K562 (cell line): ENCODE data around the gene HES6. TPM values are rescaled to one million over a fixed set of nuclear protein-coding genes. Genes with fewer than 3 reads are reported as not detected.
A peak's percentile ranks its signal among the peaks of the same experiment; 100 is the strongest.

ENCODE experiments used
- ZNF584 ChIP-seq: fragments of 200-800 bp; sonication (Bioruptor generic); IDR thresholded peaks from 2 replicates; pipeline ENCODE4 v1.6.1; 2016; ENCODE audit warnings: low read depth, mild to moderate bottlenecking, missing genetic modification characterization, missing compliant biosample characterization
- ZSCAN32 ChIP-seq: fragments of 450-650 bp; formaldehyde crosslinking; IDR thresholded peaks from 2 replicates; pipeline ENCODE4 v1.4.0; 2020; ENCODE audit warnings: mild to moderate bottlenecking, moderate library complexity
- polyA plus RNA-seq, 8 experiments: library from polyadenylated mRNA; depleted of rRNA in 4 of 8; stranded (reverse) in 5 of 8; unstranded in 3 of 8; fragments of >200 nt; fragmentation: Nextera tagmentation in 2 of 8; fragmentation: Illumina TruSeq in 1 of 8; extraction: Ambion mirVana in 2 of 8; extraction: Trizol in 1 of 8; gene quantifications; 2 replicates each; pipeline versions ENCODE4 v1.2.1 to v1.2.3, GENCODE V29; 2011 to 2014; ENCODE audit warnings: inconsistent platforms in 1 of 8, missing spikeins in 1 of 8
- total RNA-seq, 7 experiments: library from RNA; depleted of rRNA in 6 of 7; stranded (reverse); fragments of >200 nt in 6 of 7; fragmentation: Illumina TruSeq in 2 of 7; extraction: Trizol in 2 of 7; gene quantifications; 2 replicates each; pipeline versions ENCODE4 v1.2.1 to v1.2.3, GENCODE V29; 2011 to 2021; ENCODE audit warnings: low replicate concordance in 1 of 7
- TF ChIP-seq, protein P1 (sequence below), 3 experiments: fragments of 200-800 bp in 1 of 3; sonication (Bioruptor generic) in 1 of 3; sonication (generic) in 1 of 3; formaldehyde crosslinking in 1 of 3; IDR thresholded peaks; 2 replicates each; pipeline versions ENCODE4 v1.6.1 to v1.8.0; 2016 to 2022; ENCODE audit warnings: mild to moderate bottlenecking in 2 of 3, missing compliant biosample characterization in 2 of 3, missing genetic modification characterization in 2 of 3, missing genetic modification reagents in 1 of 3
- TF ChIP-seq, protein P2 (sequence below), 2 experiments: fragments of 450-650 bp in 1 of 2; sonication (generic) in 1 of 2; formaldehyde crosslinking in 1 of 2; IDR thresholded peaks in 1 of 2; conservative IDR thresholded peaks in 1 of 2; 2 replicates each; pipeline versions ENCODE4 v1.6.1 to v1.8.1; 2016 to 2023; ENCODE audit warnings: mild to moderate bottlenecking in 2 of 2, moderate library complexity in 2 of 2, inconsistent platforms in 1 of 2, missing genetic modification reagents in 1 of 2
- TF ChIP-seq, protein P3 (sequence below): fragments of 450-650 bp; IDR thresholded peaks from 2 replicates; pipeline ENCODE4 v1.6.1; 2016; ENCODE audit warnings: missing biosample characterization, missing genetic modification characterization
- TF ChIP-seq, protein P4 (sequence below): fragments of 250-450 bp; sonication (Bioruptor Pico); IDR thresholded peaks from 2 replicates; pipeline ENCODE4 v1.8.0; 2022; ENCODE audit warnings: moderate library complexity, mild to moderate bottlenecking, inconsistent platforms
- TF ChIP-seq, protein P5 (sequence below): fragments of 450-650 bp; IDR thresholded peaks from 2 replicates; pipeline ENCODE4 v1.6.1; 2017; ENCODE audit warnings: antibody characterized with exemption
- TF ChIP-seq, protein P6 (sequence below): fragments of 450-650 bp; IDR thresholded peaks from 2 replicates; pipeline ENCODE4 v1.6.1; 2016; ENCODE audit warnings: mild to moderate bottlenecking, moderate library complexity

HES6 gene
- total and polyA plus RNA-seq, 9 of the 15 experiments (the other 6 are each of a cell fraction or from before 2014, with no cell fraction given) = 6.2 to 133 (median 29.2) TPM

DNA sequence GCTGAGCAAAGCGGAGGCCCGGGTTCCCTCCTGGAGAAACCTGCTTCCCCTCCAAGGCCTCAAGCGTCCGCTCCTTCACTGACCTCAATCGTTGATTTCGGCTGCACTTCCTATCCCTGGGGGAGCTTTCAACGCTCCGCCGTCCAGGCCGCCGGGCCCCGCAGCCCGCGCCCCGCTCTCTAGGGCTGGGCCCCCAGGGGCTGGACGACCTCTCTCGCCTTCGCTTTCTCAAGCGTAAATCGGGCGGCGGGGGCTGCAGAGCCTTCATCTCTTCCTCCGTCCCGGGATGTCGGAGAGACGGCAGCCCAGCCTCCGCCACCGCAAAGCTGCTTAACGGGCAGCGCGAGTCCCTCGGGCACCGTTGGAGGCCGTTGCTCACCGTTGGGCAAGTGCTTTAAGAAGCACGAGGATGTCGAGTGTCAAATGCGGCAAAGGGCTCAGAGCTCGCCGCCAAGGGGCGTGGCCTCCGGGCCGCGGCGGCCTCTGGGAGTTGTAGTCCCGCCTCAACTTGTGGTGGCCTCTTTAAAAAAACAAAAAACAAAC lies 8.5 kb downstream of the HES6 start (continued):
- no peak for TF ChIP-seq ZNF584 (CRISPR knock-in tag)
- TF ChIP-seq, protein P1, sequence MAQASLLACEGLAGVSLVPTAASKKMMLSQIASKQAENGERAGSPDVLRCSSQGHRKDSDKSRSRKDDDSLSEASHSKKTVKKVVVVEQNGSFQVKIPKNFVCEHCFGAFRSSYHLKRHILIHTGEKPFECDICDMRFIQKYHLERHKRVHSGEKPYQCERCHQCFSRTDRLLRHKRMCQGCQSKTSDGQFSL (CRISPR knock-in tag; IDR thresholded peaks at IDR 0.05) = no peak
- TF ChIP-seq, protein P1 (tag; IDR thresholded peaks at IDR 0.05) = no peak
- TF ChIP-seq ZSCAN32 (CRISPR knock-in tag) = no peak
- TF ChIP-seq, protein P2, sequence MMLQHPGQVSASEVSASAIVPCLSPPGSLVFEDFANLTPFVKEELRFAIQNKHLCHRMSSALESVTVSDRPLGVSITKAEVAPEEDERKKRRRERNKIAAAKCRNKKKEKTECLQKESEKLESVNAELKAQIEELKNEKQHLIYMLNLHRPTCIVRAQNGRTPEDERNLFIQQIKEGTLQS (IDR thresholded peaks at IDR 0.05) = no peak
- TF ChIP-seq, protein P2 (CRISPR knock-in tag; conservative IDR thresholded peaks at IDR 0.05) = no peak
- TF ChIP-seq, protein P3, sequence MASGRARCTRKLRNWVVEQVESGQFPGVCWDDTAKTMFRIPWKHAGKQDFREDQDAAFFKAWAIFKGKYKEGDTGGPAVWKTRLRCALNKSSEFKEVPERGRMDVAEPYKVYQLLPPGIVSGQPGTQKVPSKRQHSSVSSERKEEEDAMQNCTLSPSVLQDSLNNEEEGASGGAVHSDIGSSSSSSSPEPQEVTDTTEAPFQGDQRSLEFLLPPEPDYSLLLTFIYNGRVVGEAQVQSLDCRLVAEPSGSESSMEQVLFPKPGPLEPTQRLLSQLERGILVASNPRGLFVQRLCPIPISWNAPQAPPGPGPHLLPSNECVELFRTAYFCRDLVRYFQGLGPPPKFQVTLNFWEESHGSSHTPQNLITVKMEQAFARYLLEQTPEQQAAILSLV (tag) = no peak
- TF ChIP-seq, protein P4, sequence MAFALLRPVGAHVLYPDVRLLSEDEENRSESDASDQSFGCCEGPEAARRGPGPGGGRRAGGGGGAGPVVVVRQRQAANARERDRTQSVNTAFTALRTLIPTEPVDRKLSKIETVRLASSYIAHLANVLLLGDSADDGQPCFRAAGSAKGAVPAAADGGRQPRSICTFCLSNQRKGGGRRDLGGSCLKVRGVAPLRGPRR (CRISPR knock-in tag) = no peak
- TF ChIP-seq, protein P5, sequence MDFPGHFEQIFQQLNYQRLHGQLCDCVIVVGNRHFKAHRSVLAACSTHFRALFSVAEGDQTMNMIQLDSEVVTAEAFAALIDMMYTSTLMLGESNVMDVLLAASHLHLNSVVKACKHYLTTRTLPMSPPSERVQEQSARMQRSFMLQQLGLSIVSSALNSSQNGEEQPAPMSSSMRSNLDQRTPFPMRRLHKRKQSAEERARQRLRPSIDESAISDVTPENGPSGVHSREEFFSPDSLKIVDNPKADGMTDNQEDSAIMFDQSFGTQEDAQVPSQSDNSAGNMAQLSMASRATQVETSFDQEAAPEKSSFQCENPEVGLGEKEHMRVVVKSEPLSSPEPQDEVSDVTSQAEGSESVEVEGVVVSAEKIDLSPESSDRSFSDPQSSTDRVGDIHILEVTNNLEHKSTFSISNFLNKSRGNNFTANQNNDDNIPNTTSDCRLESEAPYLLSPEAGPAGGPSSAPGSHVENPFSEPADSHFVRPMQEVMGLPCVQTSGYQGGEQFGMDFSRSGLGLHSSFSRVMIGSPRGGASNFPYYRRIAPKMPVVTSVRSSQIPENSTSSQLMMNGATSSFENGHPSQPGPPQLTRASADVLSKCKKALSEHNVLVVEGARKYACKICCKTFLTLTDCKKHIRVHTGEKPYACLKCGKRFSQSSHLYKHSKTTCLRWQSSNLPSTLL = no peak
- TF ChIP-seq, protein P6, sequence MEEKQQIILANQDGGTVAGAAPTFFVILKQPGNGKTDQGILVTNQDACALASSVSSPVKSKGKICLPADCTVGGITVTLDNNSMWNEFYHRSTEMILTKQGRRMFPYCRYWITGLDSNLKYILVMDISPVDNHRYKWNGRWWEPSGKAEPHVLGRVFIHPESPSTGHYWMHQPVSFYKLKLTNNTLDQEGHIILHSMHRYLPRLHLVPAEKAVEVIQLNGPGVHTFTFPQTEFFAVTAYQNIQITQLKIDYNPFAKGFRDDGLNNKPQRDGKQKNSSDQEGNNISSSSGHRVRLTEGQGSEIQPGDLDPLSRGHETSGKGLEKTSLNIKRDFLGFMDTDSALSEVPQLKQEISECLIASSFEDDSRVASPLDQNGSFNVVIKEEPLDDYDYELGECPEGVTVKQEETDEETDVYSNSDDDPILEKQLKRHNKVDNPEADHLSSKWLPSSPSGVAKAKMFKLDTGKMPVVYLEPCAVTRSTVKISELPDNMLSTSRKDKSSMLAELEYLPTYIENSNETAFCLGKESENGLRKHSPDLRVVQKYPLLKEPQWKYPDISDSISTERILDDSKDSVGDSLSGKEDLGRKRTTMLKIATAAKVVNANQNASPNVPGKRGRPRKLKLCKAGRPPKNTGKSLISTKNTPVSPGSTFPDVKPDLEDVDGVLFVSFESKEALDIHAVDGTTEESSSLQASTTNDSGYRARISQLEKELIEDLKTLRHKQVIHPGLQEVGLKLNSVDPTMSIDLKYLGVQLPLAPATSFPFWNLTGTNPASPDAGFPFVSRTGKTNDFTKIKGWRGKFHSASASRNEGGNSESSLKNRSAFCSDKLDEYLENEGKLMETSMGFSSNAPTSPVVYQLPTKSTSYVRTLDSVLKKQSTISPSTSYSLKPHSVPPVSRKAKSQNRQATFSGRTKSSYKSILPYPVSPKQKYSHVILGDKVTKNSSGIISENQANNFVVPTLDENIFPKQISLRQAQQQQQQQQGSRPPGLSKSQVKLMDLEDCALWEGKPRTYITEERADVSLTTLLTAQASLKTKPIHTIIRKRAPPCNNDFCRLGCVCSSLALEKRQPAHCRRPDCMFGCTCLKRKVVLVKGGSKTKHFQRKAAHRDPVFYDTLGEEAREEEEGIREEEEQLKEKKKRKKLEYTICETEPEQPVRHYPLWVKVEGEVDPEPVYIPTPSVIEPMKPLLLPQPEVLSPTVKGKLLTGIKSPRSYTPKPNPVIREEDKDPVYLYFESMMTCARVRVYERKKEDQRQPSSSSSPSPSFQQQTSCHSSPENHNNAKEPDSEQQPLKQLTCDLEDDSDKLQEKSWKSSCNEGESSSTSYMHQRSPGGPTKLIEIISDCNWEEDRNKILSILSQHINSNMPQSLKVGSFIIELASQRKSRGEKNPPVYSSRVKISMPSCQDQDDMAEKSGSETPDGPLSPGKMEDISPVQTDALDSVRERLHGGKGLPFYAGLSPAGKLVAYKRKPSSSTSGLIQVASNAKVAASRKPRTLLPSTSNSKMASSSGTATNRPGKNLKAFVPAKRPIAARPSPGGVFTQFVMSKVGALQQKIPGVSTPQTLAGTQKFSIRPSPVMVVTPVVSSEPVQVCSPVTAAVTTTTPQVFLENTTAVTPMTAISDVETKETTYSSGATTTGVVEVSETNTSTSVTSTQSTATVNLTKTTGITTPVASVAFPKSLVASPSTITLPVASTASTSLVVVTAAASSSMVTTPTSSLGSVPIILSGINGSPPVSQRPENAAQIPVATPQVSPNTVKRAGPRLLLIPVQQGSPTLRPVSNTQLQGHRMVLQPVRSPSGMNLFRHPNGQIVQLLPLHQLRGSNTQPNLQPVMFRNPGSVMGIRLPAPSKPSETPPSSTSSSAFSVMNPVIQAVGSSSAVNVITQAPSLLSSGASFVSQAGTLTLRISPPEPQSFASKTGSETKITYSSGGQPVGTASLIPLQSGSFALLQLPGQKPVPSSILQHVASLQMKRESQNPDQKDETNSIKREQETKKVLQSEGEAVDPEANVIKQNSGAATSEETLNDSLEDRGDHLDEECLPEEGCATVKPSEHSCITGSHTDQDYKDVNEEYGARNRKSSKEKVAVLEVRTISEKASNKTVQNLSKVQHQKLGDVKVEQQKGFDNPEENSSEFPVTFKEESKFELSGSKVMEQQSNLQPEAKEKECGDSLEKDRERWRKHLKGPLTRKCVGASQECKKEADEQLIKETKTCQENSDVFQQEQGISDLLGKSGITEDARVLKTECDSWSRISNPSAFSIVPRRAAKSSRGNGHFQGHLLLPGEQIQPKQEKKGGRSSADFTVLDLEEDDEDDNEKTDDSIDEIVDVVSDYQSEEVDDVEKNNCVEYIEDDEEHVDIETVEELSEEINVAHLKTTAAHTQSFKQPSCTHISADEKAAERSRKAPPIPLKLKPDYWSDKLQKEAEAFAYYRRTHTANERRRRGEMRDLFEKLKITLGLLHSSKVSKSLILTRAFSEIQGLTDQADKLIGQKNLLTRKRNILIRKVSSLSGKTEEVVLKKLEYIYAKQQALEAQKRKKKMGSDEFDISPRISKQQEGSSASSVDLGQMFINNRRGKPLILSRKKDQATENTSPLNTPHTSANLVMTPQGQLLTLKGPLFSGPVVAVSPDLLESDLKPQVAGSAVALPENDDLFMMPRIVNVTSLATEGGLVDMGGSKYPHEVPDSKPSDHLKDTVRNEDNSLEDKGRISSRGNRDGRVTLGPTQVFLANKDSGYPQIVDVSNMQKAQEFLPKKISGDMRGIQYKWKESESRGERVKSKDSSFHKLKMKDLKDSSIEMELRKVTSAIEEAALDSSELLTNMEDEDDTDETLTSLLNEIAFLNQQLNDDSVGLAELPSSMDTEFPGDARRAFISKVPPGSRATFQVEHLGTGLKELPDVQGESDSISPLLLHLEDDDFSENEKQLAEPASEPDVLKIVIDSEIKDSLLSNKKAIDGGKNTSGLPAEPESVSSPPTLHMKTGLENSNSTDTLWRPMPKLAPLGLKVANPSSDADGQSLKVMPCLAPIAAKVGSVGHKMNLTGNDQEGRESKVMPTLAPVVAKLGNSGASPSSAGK = peak; percentile 97
